GM21360 (cell line): ENCODE results near the gene TANGO6.
"Not testable (repeated sequence)": the region's sequence is repeated elsewhere in the genome, so short reads cannot be mapped to it uniquely, and the experiment has no call there.

Experiments used
- ATAC-seq: cut with Tn5 transposase; IDR thresholded peaks from one replicate; pipeline ENCODE4 v1.9.1; 2021; ENCODE audit warnings: mild to moderate bottlenecking, moderate library complexity; ENCODE audit not compliant: unreplicated experiment

TANGO6 gene

GRCh38 chr16:69049603-69050375 is 206.5 kb downstream of the TANGO6 start:
- ATAC-seq = no peak

- ATAC-seq = not testable (repeated sequence)
These were observed 208.1 kb downstream of the TANGO6 start for GRCh38 chr16:69051517-69051830.

GRCh38 chr16:69055008-69055407 is 211.7 kb downstream of the TANGO6 start:
- ATAC-seq = no peak

GRCh38 chr16:69055980-69056379 is 212.6 kb downstream of the TANGO6 start:
- no peak for ATAC-seq

GRCh38 chr16:69056421-69056820 is 213.1 kb downstream of the TANGO6 start:
- ATAC-seq = no peak

GRCh38 chr16:69057400-69058378 is 214.4 kb downstream of the TANGO6 start:
- no peak for ATAC-seq

- not testable (repeated sequence) for ATAC-seq
These were observed 220.2 kb downstream of the TANGO6 start for GRCh38 chr16:69063491-69063890.

- no peak for ATAC-seq
These were observed 220.9 kb downstream of the TANGO6 start for GRCh38 chr16:69064124-69064763.

- ATAC-seq = no peak
These were observed 221.5 kb downstream of the TANGO6 start for GRCh38 chr16:69064764-69065313.

GRCh38 chr16:69069504-69069903 is 226.2 kb downstream of the TANGO6 start:
- ATAC-seq = no peak

GRCh38 chr16:69071036-69071435 is 227.7 kb downstream of the TANGO6 start:
- ATAC-seq = no peak

GRCh38 chr16:69072640-69072974 is 229.3 kb downstream of the TANGO6 start:
- ATAC-seq = no peak

- no peak for ATAC-seq
These were observed 229.9 kb downstream of the TANGO6 start for GRCh38 chr16:69073181-69073702.

- no peak for ATAC-seq
These were observed 233.9 kb downstream of the TANGO6 start for GRCh38 chr16:69077251-69077650.

GRCh38 chr16:69078073-69078472 is 234.7 kb downstream of the TANGO6 start:
- ATAC-seq = no peak

- no peak for ATAC-seq
These were observed 236.4 kb downstream of the TANGO6 start for GRCh38 chr16:69079697-69080096.

- no peak for ATAC-seq
These were observed 240.1 kb downstream of the TANGO6 start for GRCh38 chr16:69083306-69083941.

- ATAC-seq = no peak
These were observed 241.0 kb downstream of the TANGO6 start for GRCh38 chr16:69084289-69084688.

- ATAC-seq = no peak
These were observed 241.8 kb downstream of the TANGO6 start for GRCh38 chr16:69085032-69085695.

GRCh38 chr16:69087161-69087581 is 243.8 kb downstream of the TANGO6 start:
- no peak for ATAC-seq
